Femur (tissue), 1 donor: Measurements from ENCODE around the gene PPDPF.

Experiments used
- DNase-seq: peaks from one replicate; pipeline ENCODE4 v3.0.0-alpha.2; 2017

Gene PPDPF

GRCh38 chr20:63539092-63539430 lies 18.5 kb downstream of the PPDPF start:
- DNase-seq = no peak

- no peak for DNase-seq
These were observed 19.1 kb downstream of the PPDPF start for GRCh38 chr20:63539441-63540370.

GRCh38 chr20:63540417-63541186 lies 20.0 kb downstream of the PPDPF start:
- no peak for DNase-seq

- DNase-seq = no peak
These were observed 20.8 kb downstream of the PPDPF start for GRCh38 chr20:63541371-63541770.

- no peak for DNase-seq
These were observed 21.5 kb downstream of the PPDPF start for GRCh38 chr20:63542031-63542559.

GRCh38 chr20:63542696-63543095 lies 22.1 kb downstream of the PPDPF start:
- no peak for DNase-seq

- no peak for DNase-seq
These were observed 22.6 kb downstream of the PPDPF start for GRCh38 chr20:63543131-63543530.

GRCh38 chr20:63543733-63544132 lies 23.2 kb downstream of the PPDPF start:
- DNase-seq = no peak

- DNase-seq = no peak
These were observed 23.8 kb downstream of the PPDPF start for GRCh38 chr20:63544241-63544957.

- no peak for DNase-seq
These were observed 24.5 kb downstream of the PPDPF start for GRCh38 chr20:63544958-63545516.

- DNase-seq = no peak
These were observed 25.2 kb downstream of the PPDPF start for GRCh38 chr20:63545814-63546213.

- no peak for DNase-seq
These were observed 25.8 kb downstream of the PPDPF start for GRCh38 chr20:63546256-63546955.

GRCh38 chr20:63546956-63547724 lies 26.6 kb downstream of the PPDPF start:
- DNase-seq = no peak

GRCh38 chr20:63547725-63548480 lies 27.3 kb downstream of the PPDPF start, which contains the start of gene SRMS:
Gene SRMS, minus strand, starts transcription at chr20:63547749. Its CDS starts 286 bp downstream, at chr20:63547463.
- DNase-seq = no peak

GRCh38 chr20:63548542-63548941 lies 28.0 kb downstream of the PPDPF start:
- DNase-seq = no peak

GRCh38 chr20:63549019-63549418 lies 28.5 kb downstream of the PPDPF start:
- DNase-seq = no peak

GRCh38 chr20:63549679-63550282 lies 29.2 kb downstream of the PPDPF start:
- no peak for DNase-seq

- no peak for DNase-seq
These were observed 30.5 kb downstream of the PPDPF start for GRCh38 chr20:63551068-63551467.

- no peak for DNase-seq
These were observed 32.1 kb downstream of the PPDPF start for GRCh38 chr20:63552481-63553249.
